Measurements from ENCODE around the gene P2RY6.
A peak's percentile ranks its signal among the peaks of the same experiment; 100 is the strongest.

The P2RY6 gene

GRCh38 chr11:73308003-73308960, 36.1 kb downstream of the P2RY6 start, which contains the start of gene ARHGEF17:
Gene ARHGEF17, plus strand, starts transcription at chr11:73308276. Its CDS starts 363 bp downstream, at chr11:73308639.
- peak; percentile 70 for DNase-seq (ENCODE audit: extremely low spot score)
- ChIA-PET POLR2A (no interaction called here), CTCF (interaction anchor here (0.8 to 29.7 kb wide), 20 partner anchors 8 to 458 kb away, joined by 3 to 605 read pairs (median 6); no protein-coding TSS in a partner anchor)
- no peak for TF ChIP-seq CTCF (IDR thresholded peaks at IDR 0.05; ENCODE audit: control extremely low read depth, extremely low read depth, low read depth, missing control alignments)

- no peak for TF ChIP-seq CTCF (IDR thresholded peaks at IDR 0.05; ENCODE audit: control extremely low read depth, extremely low read depth, low read depth, missing control alignments)
- ChIA-PET POLR2A (no interaction called here), CTCF (interaction anchor here (1.9 to 29.7 kb wide), 9 partner anchors 16 to 352 kb away, joined by 5 to 605 read pairs (median 15); no protein-coding TSS in a partner anchor)
- no peak for DNase-seq (ENCODE audit: extremely low spot score)
These were observed 37.1 kb downstream of the P2RY6 start for GRCh38 chr11:73308961-73309919.

GRCh38 chr11:73310076-73310475, 37.9 kb downstream of the P2RY6 start:
- TF ChIP-seq CTCF (IDR thresholded peaks at IDR 0.05; ENCODE audit: control extremely low read depth, extremely low read depth, low read depth, missing control alignments) = no peak
- POLR2A ChIA-PET = no interaction called here
- DNase-seq (ENCODE audit: extremely low spot score) = no peak
- CTCF ChIA-PET = interaction anchor here (1.9 to 29.7 kb wide), 6 partner anchors 16 to 83 kb away, joined by 5 to 605 read pairs (median 112); no protein-coding TSS in a partner anchor

GRCh38 chr11:73310661-73311393, 38.7 kb downstream of the P2RY6 start:
- ChIA-PET CTCF (interaction anchor here (1.3 to 29.7 kb wide), 5 partner anchors 9 to 83 kb away, joined by 4 to 605 read pairs (median 209); no protein-coding TSS in a partner anchor), POLR2A (no interaction called here)
- TF ChIP-seq CTCF (IDR thresholded peaks at IDR 0.05; ENCODE audit: control extremely low read depth, extremely low read depth, low read depth, missing control alignments) = no peak
- DNase-seq (ENCODE audit: extremely low spot score) = no peak

- ChIA-PET CTCF (interaction anchor here (1.3 to 29.7 kb wide), 5 partner anchors 10 to 82 kb away, joined by 4 to 605 read pairs (median 209); no protein-coding TSS in a partner anchor), POLR2A (no interaction called here)
- TF ChIP-seq CTCF (IDR thresholded peaks at IDR 0.05; ENCODE audit: control extremely low read depth, extremely low read depth, low read depth, missing control alignments) = no peak
- DNase-seq (ENCODE audit: extremely low spot score) = no peak
These were observed 39.3 kb downstream of the P2RY6 start for GRCh38 chr11:73311394-73311869.
